Neural progenitor cell (in vitro differentiated cells): ENCODE data around the gene ATF6. TPM values are rescaled to one million over a fixed set of nuclear protein-coding genes. Genes with fewer than 3 reads are reported as not detected.

ENCODE experiments used
- DNase-seq: peaks from one replicate; pipeline ENCODE4 v3.0.0-alpha.2; 2016; ENCODE audit warnings: low spot score
- H2AFZ ChIP-seq: fragments of 200-600 bp; sonication (generic); replicated peaks from 2 replicates; pipeline ENCODE4 v1.6.1; 2016; ENCODE audit warnings: antibody characterized with exemption
- H3F3A ChIP-seq: fragments of 200-600 bp; sonication (generic); 2 replicates; pipeline ENCODE4 v1.6.1; 2016; ENCODE audit warnings: antibody characterized with exemption, low read depth
- H3K27ac ChIP-seq: fragments of 200-600 bp; sonication (generic); 2 replicates; pipeline ENCODE4 v1.5.1; 2016; ENCODE audit warnings: mild to moderate bottlenecking
- H3K27me3 ChIP-seq: fragments of 200-600 bp; sonication (generic); 2 replicates; pipeline ENCODE4 v1.6.1; 2016; ENCODE audit warnings: mild to moderate bottlenecking, moderate library complexity
- H3K36me3 ChIP-seq: fragments of 200-600 bp; sonication (generic); 2 replicates; pipeline ENCODE4 v1.5.1; 2016
- H3K4me1 ChIP-seq: fragments of 200-600 bp; sonication (generic); 2 replicates; pipeline ENCODE4 v1.6.1; 2016; ENCODE audit warnings: mixed run types
- H3K4me2 ChIP-seq: fragments of 200-600 bp; sonication (generic); 2 replicates; pipeline ENCODE4 v1.6.1; 2016
- H3K4me3 ChIP-seq: fragments of 200-600 bp; sonication (generic); 2 replicates; pipeline ENCODE4 v1.5.1; 2016
- H3K79me2 ChIP-seq: fragments of 200-600 bp; sonication (generic); 2 replicates; pipeline ENCODE4 v1.6.1; 2016; ENCODE audit warnings: low read depth
- H3K9ac ChIP-seq: fragments of 200-600 bp; sonication (generic); 2 replicates; pipeline ENCODE4 v1.6.1; 2016
- H3K9me3 ChIP-seq: fragments of 200-600 bp; sonication (generic); 2 replicates; pipeline ENCODE4 v1.5.1; 2016; ENCODE audit warnings: low read depth
- H4K20me1 ChIP-seq: fragments of 200-600 bp; sonication (generic); 2 replicates; pipeline ENCODE4 v1.6.1; 2016; ENCODE audit warnings: low read depth
- H3K27ac Mint-ChIP-seq: 3 replicates; pipeline ENCODE4 v1.8.0; 2021; ENCODE audit warnings: mixed read lengths
- H3K27me3 Mint-ChIP-seq: 2 replicates; pipeline ENCODE4 v1.8.0; 2022; ENCODE audit warnings: low read depth, mild to moderate bottlenecking, inconsistent platforms, moderate library complexity, mixed read lengths; ENCODE audit not compliant: insufficient read depth
- H3K36me3 Mint-ChIP-seq: 3 replicates; pipeline ENCODE4 v1.8.0; 2021; ENCODE audit warnings: mixed read lengths
- H3K4me1 Mint-ChIP-seq: 3 replicates; pipeline ENCODE4 v1.8.0; 2021; ENCODE audit warnings: mixed read lengths
- H3K4me3 Mint-ChIP-seq: 3 replicates; pipeline ENCODE4 v1.8.0; 2021; ENCODE audit warnings: mild to moderate bottlenecking, moderate library complexity, mixed read lengths
- H3K9me3 Mint-ChIP-seq: 3 replicates; pipeline ENCODE4 v1.8.0; 2020; ENCODE audit warnings: mixed read lengths
- EZH2 ChIP-seq: fragments of 200-600 bp; sonication (generic); IDR thresholded peaks from 2 replicates; pipeline ENCODE4 v1.6.1; 2017; ENCODE audit warnings: antibody characterized with exemption, mild to moderate bottlenecking, moderate library complexity
- EZH2phosphoT487 ChIP-seq: fragments of 200-600 bp; sonication (generic); IDR thresholded peaks from 2 replicates; pipeline ENCODE4 v1.6.1; 2017; ENCODE audit warnings: antibody characterized with exemption
- total RNA-seq: library from RNA; depleted of rRNA; stranded (reverse); fragments of >200 nt; gene quantifications from 2 replicates; pipeline ENCODE4 v1.2.3, GENCODE V29; 2015; ENCODE audit warnings: low replicate concordance
- TF ChIP-seq, protein P1 (sequence below): fragments of 200-600 bp; sonication (generic); IDR thresholded peaks from 2 replicates; pipeline ENCODE4 v1.5.1; 2017; ENCODE audit warnings: antibody characterized with exemption, mild to moderate bottlenecking

The ATF6 gene
- total RNA-seq, 1 donor from 2014 or later = 31.7 TPM

- Histone ChIP-seq H4K20me1 (no peaks in the 10 kb centered on the region), H3K27ac (no peak overlapping the region), H3K27me3 (no peaks in the 10 kb centered on the region), H3K9me3 (no peaks in the 10 kb centered on the region), H3K36me3 (no peaks in the 10 kb centered on the region), H3K9ac (no peak overlapping the region), H3F3A (no peaks in the 10 kb centered on the region), H3K4me2 (no peak overlapping the region), H3K4me1 (no peaks in the 10 kb centered on the region), H2AFZ (no peak overlapping the region), H3K4me3 (no peak overlapping the region), H3K79me2 (no peaks in the 10 kb centered on the region)
- no peak for TF ChIP-seq EZH2phosphoT487
- TF ChIP-seq, protein P1, sequence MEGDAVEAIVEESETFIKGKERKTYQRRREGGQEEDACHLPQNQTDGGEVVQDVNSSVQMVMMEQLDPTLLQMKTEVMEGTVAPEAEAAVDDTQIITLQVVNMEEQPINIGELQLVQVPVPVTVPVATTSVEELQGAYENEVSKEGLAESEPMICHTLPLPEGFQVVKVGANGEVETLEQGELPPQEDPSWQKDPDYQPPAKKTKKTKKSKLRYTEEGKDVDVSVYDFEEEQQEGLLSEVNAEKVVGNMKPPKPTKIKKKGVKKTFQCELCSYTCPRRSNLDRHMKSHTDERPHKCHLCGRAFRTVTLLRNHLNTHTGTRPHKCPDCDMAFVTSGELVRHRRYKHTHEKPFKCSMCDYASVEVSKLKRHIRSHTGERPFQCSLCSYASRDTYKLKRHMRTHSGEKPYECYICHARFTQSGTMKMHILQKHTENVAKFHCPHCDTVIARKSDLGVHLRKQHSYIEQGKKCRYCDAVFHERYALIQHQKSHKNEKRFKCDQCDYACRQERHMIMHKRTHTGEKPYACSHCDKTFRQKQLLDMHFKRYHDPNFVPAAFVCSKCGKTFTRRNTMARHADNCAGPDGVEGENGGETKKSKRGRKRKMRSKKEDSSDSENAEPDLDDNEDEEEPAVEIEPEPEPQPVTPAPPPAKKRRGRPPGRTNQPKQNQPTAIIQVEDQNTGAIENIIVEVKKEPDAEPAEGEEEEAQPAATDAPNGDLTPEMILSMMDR = no peak
- no peak for TF ChIP-seq EZH2
- H3K9me3 Mint-ChIP-seq = no peaks in the 10 kb centered on the region
- H3K4me1 Mint-ChIP-seq = peaks cover 14% of the 10 kb centered on the region
- H3K4me3 Mint-ChIP-seq = no peak overlapping the region
- H3K27ac Mint-ChIP-seq = no peak overlapping the region
- peaks cover under 1% of the 10 kb centered on the region for H3K36me3 Mint-ChIP-seq
- no peaks in the 10 kb centered on the region for H3K27me3 Mint-ChIP-seq
- no peak for DNase-seq
These were observed 183.4 kb downstream of the ATF6 start for GRCh38 chr1:161949548-161949947.

- H3K27me3 Mint-ChIP-seq = no peaks in the 10 kb centered on the region
- Histone ChIP-seq H3K4me2 (no peak overlapping the region), H3K9me3 (no peaks in the 10 kb centered on the region), H3K79me2 (no peaks in the 10 kb centered on the region), H3K36me3 (no peaks in the 10 kb centered on the region), H2AFZ (no peak overlapping the region), H3K27me3 (no peaks in the 10 kb centered on the region), H4K20me1 (no peaks in the 10 kb centered on the region), H3F3A (no peaks in the 10 kb centered on the region), H3K4me3 (no peak overlapping the region), H3K9ac (no peak overlapping the region), H3K27ac (no peak overlapping the region), H3K4me1 (no peaks in the 10 kb centered on the region)
- no peak overlapping the region for H3K4me3 Mint-ChIP-seq
- DNase-seq = no peak
- H3K36me3 Mint-ChIP-seq = no peaks in the 10 kb centered on the region
- TF ChIP-seq EZH2 (no peak), EZH2phosphoT487 (no peak)
- TF ChIP-seq, protein P1 = no peak
- no peak overlapping the region for H3K27ac Mint-ChIP-seq
- H3K9me3 Mint-ChIP-seq = no peaks in the 10 kb centered on the region
- H3K4me1 Mint-ChIP-seq = peaks cover 14% of the 10 kb centered on the region
These were observed 184.3 kb downstream of the ATF6 start for GRCh38 chr1:161950377-161950776.

DNA sequence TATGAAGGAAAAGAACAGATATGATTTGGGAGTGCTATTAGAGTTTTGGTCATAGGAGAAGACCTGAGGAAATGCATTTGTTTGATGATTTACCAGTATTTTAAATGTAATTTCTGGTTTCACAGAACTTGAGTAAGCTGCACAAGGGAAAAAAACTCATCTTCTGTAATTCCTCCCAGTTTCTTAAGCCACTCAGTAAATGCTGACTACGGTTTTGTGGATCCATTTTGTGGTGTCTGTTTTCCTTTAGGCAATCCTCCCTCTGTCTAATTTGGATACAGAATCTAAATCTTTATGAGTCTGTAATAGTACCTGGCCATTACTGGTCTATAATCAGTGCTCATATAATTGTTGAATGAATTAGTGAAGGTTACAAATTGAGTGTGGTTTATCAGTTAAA lies 185.5 kb downstream of the ATF6 start:
- Histone ChIP-seq H3K9ac (no peak overlapping the region), H4K20me1 (no peaks in the 10 kb centered on the region)

More for the DNA sequence above, 185.5 kb downstream of the ATF6 start:
- Histone ChIP-seq H3K27ac (no peak overlapping the region), H3F3A (no peaks in the 10 kb centered on the region), H3K4me2 (no peak overlapping the region), H3K36me3 (no peaks in the 10 kb centered on the region), H2AFZ (no peak overlapping the region), H3K4me1 (no peaks in the 10 kb centered on the region), H3K79me2 (no peaks in the 10 kb centered on the region), H3K4me3 (no peak overlapping the region), H3K9me3 (no peaks in the 10 kb centered on the region), H3K27me3 (no peaks in the 10 kb centered on the region)
- Mint-ChIP-seq H3K9me3 (no peaks in the 10 kb centered on the region), H3K27me3 (no peaks in the 10 kb centered on the region), H3K4me3 (no peak overlapping the region), H3K4me1 (peaks cover 15% of the 10 kb centered on the region), H3K27ac (no peak overlapping the region), H3K36me3 (no peaks in the 10 kb centered on the region)
- no peak for TF ChIP-seq EZH2
- TF ChIP-seq, protein P1 = no peak
- TF ChIP-seq EZH2phosphoT487 = no peak
- DNase-seq = no peak
